KMS-11 (cell line): ENCODE measurements around the gene UBE2B.

Experiments
- H2AFZ ChIP-seq: fragments of 200-600 bp; sonication (generic); 2 replicates; pipeline ENCODE4 v1.6.1; 2016; ENCODE audit warnings: antibody characterized with exemption, mixed run types, low read depth
- H3K27ac ChIP-seq: fragments of 200-600 bp; sonication (generic); 2 replicates; pipeline ENCODE4 v1.6.1; 2016; ENCODE audit warnings: mild to moderate bottlenecking, mixed run types
- H3K27me3 ChIP-seq: fragments of 200-600 bp; sonication (generic); 2 replicates; pipeline ENCODE4 v1.6.1; 2017; ENCODE audit warnings: mild to moderate bottlenecking, low read depth, mixed run types, moderate library complexity; ENCODE audit not compliant: insufficient read depth
- H3K36me3 ChIP-seq: fragments of 200-600 bp; sonication (generic); 2 replicates; pipeline ENCODE4 v1.6.1; 2017; ENCODE audit warnings: mild to moderate bottlenecking, mixed run types; ENCODE audit not compliant: insufficient read depth
- H3K4me1 ChIP-seq: fragments of 200-600 bp; sonication (generic); 2 replicates; pipeline ENCODE4 v1.6.1; 2016; ENCODE audit warnings: mild to moderate bottlenecking, low read depth, mixed run types; ENCODE audit not compliant: poor library complexity, severe bottlenecking
- H3K4me2 ChIP-seq: fragments of 200-600 bp; sonication (generic); 2 replicates; pipeline ENCODE4 v1.7.0; 2016; ENCODE audit warnings: mild to moderate bottlenecking, mixed run types
- H3K4me3 ChIP-seq: fragments of 200-600 bp; sonication (generic); IDR thresholded peaks from 2 replicates; pipeline ENCODE4 v1.6.1; 2017; ENCODE audit warnings: low read depth, low read length, mixed read lengths; ENCODE audit not compliant: insufficient read depth
- H3K79me2 ChIP-seq: fragments of 200-600 bp; sonication (generic); 2 replicates; pipeline ENCODE4 v1.6.1; 2016; ENCODE audit warnings: low read depth, mixed run types; ENCODE audit not compliant: insufficient read depth
- H3K9ac ChIP-seq: fragments of 200-600 bp; sonication (generic); 2 replicates; pipeline ENCODE4 v1.6.1; 2016; ENCODE audit warnings: mild to moderate bottlenecking, mixed run types
- H4K20me1 ChIP-seq: fragments of 200-600 bp; sonication (generic); 2 replicates; pipeline ENCODE4 v1.6.1; 2016; ENCODE audit warnings: mild to moderate bottlenecking, mixed run types; ENCODE audit not compliant: insufficient read depth
- CTCF ChIP-seq: fragments of 200-600 bp; sonication (generic); conservative IDR thresholded peaks from 2 replicates; pipeline ENCODE4 v1.6.1; 2017; ENCODE audit warnings: low read depth, mild to moderate bottlenecking, antibody characterized with exemption, low read length, moderate library complexity, mixed read lengths

Gene UBE2B

DNA sequence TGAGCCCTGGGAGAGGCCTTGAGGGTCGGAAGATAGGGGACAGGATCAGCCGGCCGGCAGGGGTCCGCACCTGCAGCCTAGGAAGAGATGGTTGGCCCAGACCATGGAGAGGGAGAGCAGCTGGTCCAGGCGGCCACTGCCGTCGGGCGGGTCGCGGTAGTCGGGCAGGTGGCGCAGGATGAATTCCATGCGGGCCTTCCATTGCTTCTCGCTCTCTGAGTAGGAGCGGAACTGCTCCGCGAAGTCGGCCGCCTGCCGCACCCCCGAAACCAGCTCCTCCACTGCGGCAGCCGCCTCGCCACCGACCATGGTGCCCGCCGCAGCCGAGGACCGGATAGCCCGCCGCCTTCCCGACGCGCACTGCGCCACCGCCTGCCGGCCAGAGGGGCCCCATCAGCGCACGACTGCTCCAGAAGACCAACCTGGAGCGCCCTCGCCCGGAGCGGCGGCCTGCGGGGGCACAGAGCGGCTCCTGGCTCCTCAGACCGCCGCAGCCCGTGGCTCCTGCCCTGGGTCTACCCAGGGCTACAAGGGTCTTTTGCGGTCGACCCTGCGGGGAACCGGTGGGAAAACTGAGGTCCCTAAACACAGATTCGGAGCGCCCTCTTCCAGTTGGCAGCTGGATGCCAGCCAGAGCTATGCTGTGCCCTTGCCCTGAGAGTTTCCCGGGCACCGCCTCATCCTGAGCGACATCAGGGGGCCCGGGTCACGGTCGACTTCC is 40.3 kb downstream of the UBE2B start, which contains the start of gene CDKN2AIPNL:
CDKN2AIPNL (minus strand) TSS at position 336 of the 721 bp plus-strand sequence; CDS start at position 309, 27 bp downstream.
- H2AFZ ChIP-seq = peak within 1 kb of the TSS; percentile 96
- H3K27ac ChIP-seq = peak within 1 kb of the TSS; percentile 14; the same call in 1 of the 2 replicates
- H4K20me1 ChIP-seq = no peaks in the 10 kb centered on the region
- peaks cover 16% of the 10 kb centered on the region; the same call in 1 of the 2 replicates for H3K79me2 ChIP-seq
- peak within 1 kb of the TSS; percentile 64 for H3K9ac ChIP-seq
- peak within 1 kb of the TSS; percentile 99 for H3K4me2 ChIP-seq
- peak; percentile 40 for TF ChIP-seq CTCF
- H3K4me3 ChIP-seq = no peak within 1 kb of the TSS
- peaks cover 17% of the 10 kb centered on the region for H3K4me1 ChIP-seq
- H3K27me3 ChIP-seq = no peaks in the 10 kb centered on the region
- H3K36me3 ChIP-seq = no peaks in the 10 kb centered on the region

DNA sequence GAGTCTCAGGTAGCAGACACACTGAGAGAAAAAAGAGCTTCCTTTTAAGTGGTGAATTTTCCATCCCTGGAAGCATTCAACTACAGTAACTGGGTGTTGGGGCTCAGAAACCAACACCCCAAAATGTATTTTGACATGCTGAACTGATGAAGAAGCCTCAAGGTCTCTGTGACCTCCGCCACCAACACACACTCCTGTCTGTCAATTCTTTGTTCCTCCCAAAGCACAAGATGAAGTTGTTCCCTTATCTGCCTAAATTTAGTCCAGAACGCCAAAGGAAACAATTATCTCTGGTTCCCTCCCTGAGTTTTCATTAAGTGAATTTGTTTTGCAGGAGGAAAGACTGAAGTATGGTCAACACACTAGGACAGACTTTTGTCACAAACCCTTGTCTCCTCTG is 41.7 kb downstream of the UBE2B start:
- H2AFZ ChIP-seq = no peak overlapping the region

GRCh38 chr5:134417707-134418106 is 46.3 kb downstream of the UBE2B start:
- no peak overlapping the region for H3K9ac ChIP-seq
- H3K4me1 ChIP-seq = peaks cover 1% of the 10 kb centered on the region
- no peak overlapping the region for H2AFZ ChIP-seq
- H3K27ac ChIP-seq = no peak overlapping the region
- no peaks in the 10 kb centered on the region for H3K36me3 ChIP-seq
- TF ChIP-seq CTCF = no peak
- H3K27me3 ChIP-seq = no peaks in the 10 kb centered on the region
- H3K4me2 ChIP-seq = no peak overlapping the region
- H4K20me1 ChIP-seq = no peaks in the 10 kb centered on the region
- H3K4me3 ChIP-seq = no peak overlapping the region
- H3K79me2 ChIP-seq = no peaks in the 10 kb centered on the region

More for the DNA sequence above, 41.7 kb downstream of the UBE2B start:
- Histone ChIP-seq H3K36me3 (no peaks in the 10 kb centered on the region), H3K4me1 (peaks cover 17% of the 10 kb centered on the region), H3K9ac (no peak overlapping the region), H3K27me3 (no peaks in the 10 kb centered on the region), H3K27ac (no peak overlapping the region), H3K79me2 (peaks cover 16% of the 10 kb centered on the region; the same call in 1 of the 2 replicates), H3K4me2 (no peak overlapping the region), H3K4me3 (no peak overlapping the region), H4K20me1 (no peaks in the 10 kb centered on the region)
- TF ChIP-seq CTCF = no peak

- no peaks in the 10 kb centered on the region for H3K4me1 ChIP-seq
- H3K79me2 ChIP-seq = no peaks in the 10 kb centered on the region
Measured at GRCh38 chr5:134418958-134419357, 47.6 kb downstream of the UBE2B start.

More at GRCh38 chr5:134418958-134419357, 47.6 kb downstream of the UBE2B start:
- Histone ChIP-seq H2AFZ (no peak overlapping the region), H3K27me3 (no peaks in the 10 kb centered on the region), H3K9ac (no peak overlapping the region), H3K4me2 (no peak overlapping the region), H3K36me3 (no peaks in the 10 kb centered on the region), H3K4me3 (no peak overlapping the region), H4K20me1 (no peaks in the 10 kb centered on the region), H3K27ac (no peak overlapping the region)
- TF ChIP-seq CTCF = no peak
